Fibroblast of villous mesenchyme (primary cell): ENCODE measurements around the gene SF3A2. TPM values are rescaled to one million over a fixed set of nuclear protein-coding genes. Genes with fewer than 3 reads are reported as not detected.

Experiments
- DNase-seq: peaks from one replicate; pipeline ENCODE4 v3.0.0-alpha.2; 2010; ENCODE audit warnings: low read depth
- H3K4me3 ChIP-seq: 2 replicates; pipeline ENCODE4 v1.5.1; 2011; ENCODE audit warnings: low read depth, mild to moderate bottlenecking, low read length
- CTCF ChIP-seq: IDR thresholded peaks from 2 replicates; pipeline ENCODE4 v1.5.1; 2012; ENCODE audit warnings: low read depth, mild to moderate bottlenecking, low read length; ENCODE audit not compliant: insufficient read depth
- total RNA-seq: library from RNA; depleted of rRNA; stranded (reverse); fragments of >200 nt; gene quantifications from 2 replicates; pipeline ENCODE4 v1.2.3, GENCODE V29; 2012

Gene SF3A2
- total RNA-seq, 1 donor: 24.6 TPM

- H3K4me3 ChIP-seq: no peak overlapping the region
- TF ChIP-seq CTCF: no peak
- peak; percentile 58 for DNase-seq
Measured at GRCh38 chr19:2260341-2260805, 23.7 kb downstream of the SF3A2 start.

GRCh38 chr19:2261438-2262172 lies 25.0 kb downstream of the SF3A2 start:
- peak; percentile 67 for TF ChIP-seq CTCF
- peak; percentile 43 for DNase-seq
- H3K4me3 ChIP-seq: no peak overlapping the region

GRCh38 chr19:2266183-2266993 lies 29.8 kb downstream of the SF3A2 start:
- peak; percentile 82 for DNase-seq
- no peak overlapping the region for H3K4me3 ChIP-seq
- no peak for TF ChIP-seq CTCF

- H3K4me3 ChIP-seq: peak overlapping the region; percentile 76
- DNase-seq: no peak
- TF ChIP-seq CTCF: no peak
Measured at GRCh38 chr19:2268480-2268830, 31.8 kb downstream of the SF3A2 start.

GRCh38 chr19:2268861-2269243 lies 32.2 kb downstream of the SF3A2 start:
- H3K4me3 ChIP-seq: peak overlapping the region; percentile 76
- TF ChIP-seq CTCF: no peak
- DNase-seq: no peak

- peak; percentile 97 for DNase-seq
- peak overlapping the region; percentile 99 for H3K4me3 ChIP-seq
- TF ChIP-seq CTCF: peak; percentile 5
Measured at GRCh38 chr19:2269244-2270156, 32.9 kb downstream of the SF3A2 start.
